ENCODE results near the gene TSHZ2.
"Not testable (repeated sequence)": the region's sequence is repeated elsewhere in the genome, so short reads cannot be mapped to it uniquely, and the experiment has no call there.

TSHZ2 gene

DNA sequence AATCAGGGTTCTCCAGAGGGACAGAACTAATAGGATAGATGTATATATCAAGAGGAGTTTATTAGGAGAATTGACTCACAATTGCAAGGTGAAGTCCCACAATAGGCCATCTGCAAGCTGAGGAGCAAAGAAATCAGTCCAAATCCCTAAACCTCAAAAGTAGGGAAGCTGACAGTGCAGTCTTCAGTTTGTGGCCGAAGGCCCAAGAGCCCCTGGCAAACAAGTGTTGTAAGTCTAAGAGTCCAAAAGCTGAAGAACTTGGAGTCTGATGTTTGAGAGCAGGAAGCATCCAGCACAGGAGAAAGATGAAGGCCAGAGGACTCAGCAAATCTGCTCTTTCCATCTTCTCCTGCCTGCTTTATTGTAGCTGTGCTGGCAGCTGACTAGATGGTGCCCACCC lies 117.7 kb downstream of the TSHZ2 start:
- DNase-seq: not testable (repeated sequence)

DNA sequence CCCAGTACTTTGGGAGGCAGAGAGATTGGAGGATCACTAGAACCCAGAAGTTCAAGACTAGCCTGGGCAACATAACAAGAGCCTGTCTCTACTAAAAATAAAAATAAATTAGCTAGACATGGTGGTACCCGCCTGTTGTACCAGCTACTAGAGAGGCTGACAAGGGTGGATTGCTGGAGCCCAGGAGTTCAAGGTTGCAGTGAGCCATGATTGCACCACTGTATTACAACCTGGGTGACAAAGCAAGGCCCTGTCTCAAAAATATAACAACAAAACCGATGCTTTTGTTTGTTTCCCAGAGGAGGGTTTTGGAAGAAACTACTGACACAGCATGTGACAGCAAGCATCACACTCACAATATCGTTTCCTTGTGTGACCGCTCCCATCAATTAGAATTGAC lies 119.6 kb downstream of the TSHZ2 start:
- no peak for DNase-seq

DNA sequence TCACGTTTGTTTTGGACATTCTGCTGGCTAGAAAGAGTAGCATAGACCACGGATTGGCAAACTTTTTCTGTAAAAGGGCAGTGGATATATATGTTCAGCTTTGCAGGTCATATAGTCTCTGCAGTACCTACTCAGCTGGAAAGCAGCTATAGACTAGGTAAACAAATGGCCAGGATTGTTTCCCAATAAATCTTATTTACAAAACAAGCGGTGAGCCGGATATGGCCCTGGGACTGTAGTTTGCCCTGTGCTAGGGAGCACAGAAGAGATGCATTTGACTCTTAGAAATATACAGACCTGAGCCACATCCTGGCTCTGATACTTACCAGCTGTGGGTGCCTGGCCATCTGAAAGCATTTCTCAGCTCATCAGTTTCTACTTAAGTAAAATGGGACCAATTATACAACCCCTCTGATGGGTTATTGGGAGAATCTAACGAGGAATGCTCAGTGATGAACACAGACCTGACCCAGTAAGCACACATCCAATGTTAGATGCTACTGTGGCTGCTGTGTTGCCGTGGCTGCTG lies 120.7 kb downstream of the TSHZ2 start:
- no peak for DNase-seq

- DNase-seq: no peak
These were observed 125.2 kb downstream of the TSHZ2 start for GRCh38 chr20:53097371-53097770.

GRCh38 chr20:53097791-53098190 lies 125.6 kb downstream of the TSHZ2 start:
- DNase-seq: no peak

GRCh38 chr20:53098621-53099020 lies 126.5 kb downstream of the TSHZ2 start:
- DNase-seq: no peak

DNA sequence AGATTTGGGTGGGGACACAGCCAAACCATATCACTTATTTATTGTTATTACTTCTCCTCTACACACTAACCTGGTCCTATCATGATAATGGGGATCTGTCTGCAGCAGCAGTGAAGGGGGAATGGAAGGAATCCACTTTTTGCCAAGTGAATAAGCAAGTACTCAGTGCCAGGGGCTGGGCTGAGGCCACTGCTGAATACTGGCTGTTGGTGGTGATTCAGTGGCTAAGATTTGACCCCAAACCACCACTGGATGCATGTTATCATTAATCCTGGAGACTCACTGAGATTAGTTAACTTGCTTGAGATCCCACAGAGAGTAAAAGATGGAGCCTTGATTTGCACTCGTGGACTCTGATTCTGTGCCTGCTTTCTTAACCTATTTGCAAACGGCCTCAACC lies 127.7 kb downstream of the TSHZ2 start:
- no peak for DNase-seq

- no peak for DNase-seq
These were observed 128.3 kb downstream of the TSHZ2 start for GRCh38 chr20:53100476-53100911.

- DNase-seq: no peak
These were observed 130.0 kb downstream of the TSHZ2 start for GRCh38 chr20:53101992-53102760.

GRCh38 chr20:53103124-53103523 lies 131.0 kb downstream of the TSHZ2 start:
- DNase-seq: no peak

GRCh38 chr20:53104884-53105283 lies 132.7 kb downstream of the TSHZ2 start:
- DNase-seq: no peak

GRCh38 chr20:53116733-53117132 lies 144.6 kb downstream of the TSHZ2 start:
- DNase-seq: no peak

GRCh38 chr20:53122853-53123252 lies 150.7 kb downstream of the TSHZ2 start:
- no peak for DNase-seq

- no peak for DNase-seq
These were observed 152.0 kb downstream of the TSHZ2 start for GRCh38 chr20:53124075-53124551.

DNA sequence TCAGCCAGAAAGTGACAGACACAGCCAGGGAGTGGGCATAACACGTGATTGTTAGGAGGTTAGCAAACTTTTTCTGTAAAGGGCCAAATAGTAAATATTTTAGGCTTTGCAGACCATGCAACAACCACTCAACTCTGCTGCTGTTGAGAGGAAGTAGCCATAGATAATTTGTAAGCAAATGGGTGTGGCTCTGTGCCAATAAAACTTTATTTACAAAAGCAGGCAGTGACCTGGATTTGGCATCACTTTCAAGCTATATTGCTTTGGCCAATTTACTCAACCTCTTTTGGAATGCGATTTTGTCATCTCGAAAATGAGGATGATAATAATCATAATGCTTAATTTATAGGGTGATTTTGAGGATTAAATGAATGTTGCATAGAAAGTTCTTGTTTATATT lies 152.6 kb downstream of the TSHZ2 start:
- DNase-seq: no peak

- no peak for DNase-seq
These were observed 154.0 kb downstream of the TSHZ2 start for GRCh38 chr20:53126185-53126584.

GRCh38 chr20:53127027-53127426 lies 154.9 kb downstream of the TSHZ2 start:
- DNase-seq: no peak

DNA sequence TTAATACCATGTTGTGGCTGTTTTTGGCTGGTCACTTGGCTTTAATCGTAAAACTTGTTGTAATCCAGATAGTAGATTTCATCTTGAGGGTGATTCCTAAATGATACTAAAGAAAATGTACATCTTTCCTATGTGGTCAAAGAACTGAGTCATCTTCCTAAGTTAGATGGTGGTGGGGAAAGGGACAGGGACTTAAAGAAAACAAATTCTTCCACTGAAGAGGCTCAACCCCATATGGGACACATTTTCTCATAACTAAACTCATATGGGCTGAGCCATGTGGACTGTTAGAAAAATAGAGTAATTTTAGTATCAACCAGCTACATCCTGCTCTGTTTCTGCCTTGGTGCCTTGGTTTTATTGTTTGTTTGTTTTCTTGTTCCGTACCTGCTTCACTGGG lies 155.8 kb downstream of the TSHZ2 start:
- no peak for DNase-seq

GRCh38 chr20:53129563-53129962 lies 157.4 kb downstream of the TSHZ2 start:
- DNase-seq: no peak

- no peak for DNase-seq
These were observed 158.6 kb downstream of the TSHZ2 start for GRCh38 chr20:53130795-53131194.

DNA sequence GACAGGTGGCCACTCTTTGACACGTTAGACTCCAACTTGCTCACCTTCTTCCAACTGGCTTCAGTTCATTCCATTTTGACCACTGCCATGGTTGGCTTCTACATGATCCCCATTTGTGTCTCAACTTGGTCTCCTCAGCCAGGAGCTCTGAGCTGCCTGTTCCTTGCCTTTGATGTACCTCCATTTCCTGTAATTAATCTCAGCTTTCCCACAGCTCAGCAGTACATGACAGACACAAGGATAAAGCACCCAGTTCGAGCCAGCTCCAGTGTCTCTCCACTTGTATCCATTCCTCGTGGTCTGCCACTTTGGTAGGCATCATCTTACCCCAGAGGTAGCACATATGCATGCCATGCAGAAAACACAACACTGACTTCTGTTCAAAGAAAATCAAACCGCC lies 161.0 kb downstream of the TSHZ2 start:
- DNase-seq: no peak

GRCh38 chr20:53133628-53134027 lies 161.5 kb downstream of the TSHZ2 start:
- DNase-seq: no peak

DNA sequence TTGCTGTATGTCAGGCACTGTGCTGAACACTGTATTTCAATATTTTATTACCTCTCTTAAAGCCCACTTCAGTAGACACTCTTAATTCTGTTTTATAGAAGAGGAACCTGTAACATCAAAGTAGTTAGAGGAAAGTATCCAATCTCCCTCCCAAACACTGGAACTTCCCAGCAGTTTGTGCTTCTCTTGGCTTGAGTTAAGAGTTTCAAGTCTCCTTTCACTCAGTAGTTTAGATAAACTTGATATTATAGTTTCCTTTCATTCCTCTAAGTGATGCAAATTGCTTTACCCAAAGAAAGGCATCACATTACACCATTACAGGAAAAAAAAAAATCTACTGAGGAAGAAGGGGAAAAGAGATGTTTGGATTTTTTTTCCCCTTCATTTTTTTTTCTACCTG lies 164.3 kb downstream of the TSHZ2 start:
- DNase-seq: no peak

GRCh38 chr20:53138454-53139262 lies 166.5 kb downstream of the TSHZ2 start:
- DNase-seq: no peak
